GM10847 (cell line): ENCODE data around the gene LRRC8C.

Source experiments
- POLR2A ChIP-seq: IDR thresholded peaks from 2 replicates; pipeline ENCODE4 v1.6.1; 2011; ENCODE audit not compliant: insufficient read length; ENCODE audit errors: extremely low read depth

LRRC8C gene

GRCh38 chr1:89704014-89704413 is 71.1 kb downstream of the LRRC8C start:
- no peak for TF ChIP-seq POLR2A

DNA sequence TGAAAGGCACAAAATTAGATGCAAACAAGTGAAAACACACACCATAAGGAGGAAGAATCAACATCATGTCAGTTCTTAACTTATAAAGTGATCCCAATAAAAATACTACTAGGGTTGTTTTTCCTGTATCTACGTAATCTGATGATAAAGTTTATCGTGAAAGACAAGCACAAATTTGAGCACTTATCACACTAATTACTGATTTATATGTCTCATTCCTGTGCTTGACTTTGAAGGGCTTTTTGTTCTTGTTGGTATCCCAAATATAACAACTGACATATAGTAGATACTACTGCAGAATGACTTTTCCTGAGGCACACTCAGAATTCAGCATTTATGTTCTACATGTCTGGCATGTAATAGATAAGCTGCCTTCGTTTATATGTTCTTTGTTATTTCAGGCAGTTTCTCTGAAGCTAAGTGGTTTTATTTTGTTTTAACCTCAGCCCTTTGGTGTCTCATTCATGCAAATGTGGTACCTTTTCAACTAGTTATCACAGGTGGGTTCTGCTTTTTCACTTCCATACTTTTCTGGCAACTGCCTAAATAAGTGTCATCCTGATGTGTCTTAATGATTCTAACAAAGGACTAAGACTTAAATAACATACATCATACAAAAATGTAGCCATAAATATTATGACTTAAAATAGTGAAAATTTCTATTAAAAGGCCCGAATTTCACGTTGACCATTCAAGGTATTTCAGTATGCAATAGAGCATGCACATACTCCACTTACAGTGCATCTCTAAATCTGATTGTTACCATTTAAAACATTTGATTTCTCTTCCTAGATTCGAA is 73.2 kb downstream of the LRRC8C start:
- no peak for TF ChIP-seq POLR2A

- no peak for TF ChIP-seq POLR2A
Observed at GRCh38 chr1:89706700-89707012, 73.7 kb downstream of the LRRC8C start.

DNA sequence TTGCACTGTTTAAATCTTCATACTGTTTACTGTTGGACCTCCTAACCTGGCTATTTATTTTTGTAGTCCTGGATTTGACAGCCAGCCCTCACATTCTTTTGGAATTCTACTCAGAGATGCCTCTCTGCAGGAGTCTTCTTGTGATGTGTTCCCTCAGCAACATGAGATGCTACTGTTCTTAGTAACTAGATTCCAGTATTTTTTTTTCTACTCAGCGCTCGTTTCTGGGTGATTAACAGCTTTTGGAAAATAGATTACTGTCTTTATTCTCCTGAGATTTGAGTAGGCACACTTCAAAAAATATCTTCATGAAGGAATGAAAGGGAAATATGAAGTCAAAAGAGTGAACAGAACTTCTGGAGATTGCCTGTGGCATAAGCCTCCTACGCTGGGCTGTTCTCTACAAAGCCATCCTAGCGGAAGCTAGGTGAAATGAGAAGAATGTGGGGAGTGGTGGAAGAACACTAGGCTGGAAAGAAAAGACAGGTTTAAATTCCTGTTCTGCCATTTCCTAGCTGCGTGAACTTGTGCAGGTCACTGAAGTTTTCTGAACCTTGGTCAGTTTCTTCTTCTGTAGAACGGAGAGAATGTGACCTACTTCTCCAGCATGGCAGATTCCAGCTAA is 75.9 kb downstream of the LRRC8C start:
- TF ChIP-seq POLR2A: no peak

DNA sequence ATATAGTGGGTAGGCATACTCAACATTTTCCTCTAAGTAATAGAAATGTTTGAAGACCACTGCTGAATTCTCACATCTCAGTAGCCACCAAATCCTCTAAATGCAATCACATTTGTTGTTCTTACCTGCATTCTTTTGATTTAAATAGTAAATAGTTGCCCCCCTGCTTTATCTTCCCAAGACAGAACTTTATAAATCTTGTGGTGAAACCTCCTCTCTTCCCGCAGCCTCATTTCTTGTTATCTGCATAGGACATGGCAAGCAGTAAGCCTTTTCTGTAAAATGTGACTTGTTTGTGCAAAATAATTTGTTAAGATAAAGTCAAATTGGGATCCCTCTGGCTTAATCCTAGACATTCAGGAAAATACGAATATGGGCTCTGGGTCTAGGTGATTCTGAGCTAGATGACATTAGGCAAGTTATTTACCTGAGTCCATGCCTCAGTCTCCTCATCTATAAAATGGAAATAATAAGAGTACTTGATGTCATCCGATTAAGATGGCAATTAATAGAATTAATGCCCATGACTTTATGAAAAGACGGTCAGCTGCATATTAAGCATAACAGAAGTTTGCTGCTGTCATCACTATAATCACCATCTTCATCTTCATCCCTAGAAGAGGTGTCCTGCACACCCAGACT is 77.7 kb downstream of the LRRC8C start:
- TF ChIP-seq POLR2A: no peak

- no peak for TF ChIP-seq POLR2A
Observed at GRCh38 chr1:89711140-89711778, 78.3 kb downstream of the LRRC8C start.

GRCh38 chr1:89712420-89712819 is 79.5 kb downstream of the LRRC8C start:
- no peak for TF ChIP-seq POLR2A

DNA sequence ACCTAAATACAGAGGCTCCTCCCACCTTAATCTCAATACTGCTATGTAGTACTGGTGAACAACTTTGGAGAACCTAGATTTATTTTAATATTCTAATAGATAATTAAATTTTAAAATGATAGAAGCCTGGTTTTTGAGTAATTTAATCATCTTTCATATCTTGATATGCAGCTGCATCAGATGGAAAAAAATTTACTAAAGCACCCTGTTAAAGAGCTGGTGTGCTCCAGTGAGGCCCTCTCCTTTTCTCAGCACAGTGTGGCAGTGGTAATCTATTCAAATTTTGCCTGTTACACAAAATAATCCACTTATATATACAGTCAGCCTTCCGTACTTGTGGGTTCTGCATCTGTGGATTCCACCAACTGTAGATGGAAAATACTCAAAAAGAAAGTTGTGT is 82.8 kb downstream of the LRRC8C start:
- TF ChIP-seq POLR2A: no peak

- TF ChIP-seq POLR2A: no peak
Observed at GRCh38 chr1:89719502-89720306, 86.8 kb downstream of the LRRC8C start.

DNA sequence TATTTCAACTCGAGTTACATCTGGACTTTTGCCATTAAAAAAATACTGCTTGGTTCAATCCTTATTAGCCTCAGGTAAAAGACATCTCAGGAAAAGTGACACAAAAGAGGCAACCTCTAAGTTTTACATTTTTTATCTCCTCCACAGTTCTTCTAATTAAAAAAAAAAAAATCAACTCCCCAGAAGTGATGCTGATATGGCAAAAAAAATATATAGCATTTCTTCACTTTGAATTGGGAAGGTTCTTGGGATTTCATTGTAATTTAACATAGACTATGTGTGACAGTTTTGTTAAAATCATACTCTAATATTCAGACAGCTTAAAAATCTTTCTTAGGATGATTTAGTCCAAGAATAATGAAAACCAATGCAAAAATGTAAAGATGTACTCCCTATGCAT is 87.9 kb downstream of the LRRC8C start:
- TF ChIP-seq POLR2A: no peak

DNA sequence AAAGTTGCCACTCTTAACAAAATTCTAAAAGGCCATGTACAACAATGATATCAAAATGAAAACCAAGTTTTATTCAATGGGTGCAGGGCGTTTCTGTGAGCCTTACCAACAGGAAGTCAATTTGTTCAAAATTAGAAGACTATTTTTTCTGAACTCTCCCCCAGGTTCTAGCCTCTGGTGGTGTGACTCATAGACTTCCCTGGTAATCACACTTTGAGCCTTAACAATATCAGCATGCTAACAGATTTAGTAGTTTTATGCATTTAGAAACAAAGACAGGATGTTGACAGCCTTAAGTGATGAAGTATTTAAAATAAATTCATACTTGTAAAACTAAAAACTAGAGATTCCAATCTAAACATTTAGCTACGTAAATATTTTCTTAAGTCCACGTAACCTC is 88.4 kb downstream of the LRRC8C start:
- TF ChIP-seq POLR2A: no peak

GRCh38 chr1:89723144-89723543 is 90.2 kb downstream of the LRRC8C start:
- TF ChIP-seq POLR2A: no peak

GRCh38 chr1:89723863-89724262 is 90.9 kb downstream of the LRRC8C start:
- no peak for TF ChIP-seq POLR2A

GRCh38 chr1:89724369-89725010 is 91.6 kb downstream of the LRRC8C start:
- no peak for TF ChIP-seq POLR2A

DNA sequence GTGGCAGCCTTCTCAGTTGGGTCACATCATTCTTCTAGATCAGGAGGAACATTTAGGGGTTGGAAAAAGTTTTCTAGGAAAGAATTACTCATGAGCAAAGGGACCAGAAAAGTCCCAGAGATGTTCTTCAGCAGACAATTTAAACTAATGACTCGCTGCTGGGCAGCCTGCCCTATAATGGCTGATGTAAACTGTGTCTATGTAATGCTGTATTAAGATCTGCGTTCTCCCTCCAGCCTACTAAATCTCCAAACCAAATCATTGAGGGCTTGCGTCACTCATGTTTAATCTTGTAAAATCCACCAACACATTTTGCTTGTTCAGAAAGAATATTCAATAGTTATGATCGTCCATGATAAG is 92.1 kb downstream of the LRRC8C start:
- TF ChIP-seq POLR2A: no peak
